Type B pancreatic cell (in vitro differentiated cells): ENCODE measurements around the gene ATXN7L3. TPM values are rescaled to one million over a fixed set of nuclear protein-coding genes. Genes with fewer than 3 reads are reported as not detected.
"Not testable (repeated sequence)": the region's sequence is repeated elsewhere in the genome, so short reads cannot be mapped to it uniquely, and the experiment has no call there.

Source experiments
- DNase-seq: peaks from one replicate; pipeline ENCODE4 v3.0.0; 2021; ENCODE audit warnings: mixed read lengths; ENCODE audit not compliant: unreplicated experiment; ENCODE audit errors: extremely low spot score
- H3K27ac Mint-ChIP-seq: 2 replicates; pipeline ENCODE4 v1.8.0; 2021; ENCODE audit warnings: mild to moderate bottlenecking, mixed read lengths
- H3K27me3 Mint-ChIP-seq: 2 replicates; pipeline ENCODE4 v1.8.0; 2021; ENCODE audit warnings: mixed read lengths
- H3K36me3 Mint-ChIP-seq: 2 replicates; pipeline ENCODE4 v1.8.0; 2021; ENCODE audit warnings: mixed read lengths
- H3K4me1 Mint-ChIP-seq: one replicate; pipeline ENCODE4 v1.8.0; 2021; ENCODE audit warnings: mixed read lengths; ENCODE audit not compliant: unreplicated experiment
- H3K4me3 Mint-ChIP-seq: 2 replicates; pipeline ENCODE4 v1.8.0; 2021; ENCODE audit warnings: mild to moderate bottlenecking, mixed read lengths
- H3K9me3 Mint-ChIP-seq: 2 replicates; pipeline ENCODE4 v1.8.0; 2021; ENCODE audit warnings: mixed read lengths
- CTCF ChIP-seq: fragments of 200-600 bp; sonication (generic); conservative IDR thresholded peaks from 2 replicates; pipeline ENCODE4 v1.5.0; 2021; ENCODE audit warnings: antibody characterized with exemption, mild to moderate bottlenecking
- total RNA-seq: library from RNA; stranded (reverse); gene quantifications from 2 replicates; pipeline ENCODE4 v1.2.1, GENCODE V29; 2021; ENCODE audit warnings: low replicate concordance

Gene ATXN7L3
- total RNA-seq, 1 donor from 2014 or later = 96.7 TPM

DNA sequence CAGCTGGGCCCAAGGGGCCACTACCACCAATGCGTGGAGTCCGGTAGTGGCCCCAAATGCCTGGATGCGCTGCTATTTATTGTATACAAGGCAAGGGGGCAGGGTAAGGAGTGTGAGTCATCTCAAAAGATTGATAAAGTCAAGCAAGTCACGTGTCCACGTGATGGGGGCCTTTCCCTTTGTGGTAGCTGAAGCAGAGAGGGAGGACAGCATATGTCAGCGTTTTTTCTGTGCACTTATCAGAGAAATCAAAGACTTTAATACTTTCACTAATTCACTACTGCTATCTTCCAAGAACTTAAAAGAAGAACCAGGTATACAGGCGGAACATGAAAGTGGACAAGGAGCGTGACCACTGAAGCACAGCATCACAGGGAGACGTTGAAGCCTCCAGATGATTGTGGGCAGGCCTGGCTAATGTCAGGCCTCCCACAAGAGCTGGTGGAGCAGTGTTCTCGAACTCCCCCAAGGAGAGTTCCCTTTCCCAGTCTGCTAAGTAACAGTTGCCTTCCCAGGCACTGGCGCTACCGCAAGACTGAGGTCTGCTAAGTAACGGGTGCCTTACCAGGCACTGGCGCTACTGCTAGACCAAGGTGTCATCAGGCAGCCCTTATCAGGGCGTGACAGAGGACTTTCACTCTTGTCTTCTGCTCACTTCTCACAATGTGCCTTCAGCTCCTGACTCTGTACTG lies 40.0 kb downstream of the ATXN7L3 start:
- Mint-ChIP-seq H3K9me3 (no peaks in the 10 kb centered on the region), H3K27me3 (no peaks in the 10 kb centered on the region), H3K36me3 (peaks cover 3% of the 10 kb centered on the region), H3K4me3 (no peak overlapping the region), H3K4me1 (no peaks in the 10 kb centered on the region), H3K27ac (no peak overlapping the region)
- TF ChIP-seq CTCF = no peak
- DNase-seq = no peak

DNA sequence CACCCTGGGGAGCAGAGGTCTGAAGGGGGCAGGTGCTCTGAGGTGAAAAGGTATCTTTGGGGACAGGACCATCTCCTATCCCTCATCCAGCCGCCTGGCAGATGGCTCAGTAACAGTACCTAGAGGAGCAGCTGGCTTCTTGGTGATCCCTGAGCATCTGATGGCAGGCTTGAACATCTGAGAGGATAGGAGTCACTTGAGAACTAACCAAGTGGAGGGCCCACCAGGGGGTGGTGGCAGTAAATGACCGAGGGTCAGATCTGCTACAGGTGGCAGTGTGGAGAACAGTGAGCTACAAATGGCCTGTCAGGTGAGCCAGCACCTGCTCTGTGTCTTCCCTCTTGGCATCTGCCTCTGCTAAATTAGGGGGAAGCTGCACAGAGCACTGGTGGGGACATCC lies 44.2 kb downstream of the ATXN7L3 start:
- Mint-ChIP-seq H3K4me1 (no peaks in the 10 kb centered on the region), H3K36me3 (peaks cover 3% of the 10 kb centered on the region), H3K9me3 (no peaks in the 10 kb centered on the region), H3K27me3 (no peaks in the 10 kb centered on the region), H3K27ac (no peak overlapping the region), H3K4me3 (no peak overlapping the region)
- no peak for DNase-seq
- TF ChIP-seq CTCF = no peak

DNA sequence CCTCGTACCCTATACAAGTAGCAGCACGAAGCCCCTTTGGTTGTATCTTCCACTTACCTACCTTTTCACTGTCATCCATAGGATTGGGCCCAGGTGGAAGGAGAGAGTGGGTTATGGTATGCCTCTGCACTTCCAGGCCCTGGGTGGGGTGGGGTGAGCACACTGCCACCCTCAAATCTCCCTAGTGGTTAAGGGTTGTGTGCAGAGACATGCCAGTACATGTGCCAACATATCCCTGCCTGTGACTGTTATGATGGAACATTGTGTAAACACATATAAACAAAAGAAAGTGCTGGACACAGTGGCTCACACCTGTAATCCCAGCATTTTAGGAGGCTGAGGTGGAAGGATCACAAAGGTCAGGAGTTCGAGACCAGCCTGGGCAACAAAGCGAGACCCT lies 46.8 kb downstream of the ATXN7L3 start:
- TF ChIP-seq CTCF = no peak
- Mint-ChIP-seq H3K27ac (no peak overlapping the region), H3K9me3 (no peaks in the 10 kb centered on the region), H3K27me3 (no peaks in the 10 kb centered on the region), H3K4me1 (peaks cover 6% of the 10 kb centered on the region), H3K36me3 (no peaks in the 10 kb centered on the region), H3K4me3 (no peak overlapping the region)
- DNase-seq = no peak

GRCh38 chr17:44149750-44150329 lies 49.8 kb downstream of the ATXN7L3 start:
- Mint-ChIP-seq H3K27ac (no peak overlapping the region), H3K27me3 (no peaks in the 10 kb centered on the region), H3K9me3 (no peaks in the 10 kb centered on the region), H3K4me3 (no peak overlapping the region), H3K36me3 (no peaks in the 10 kb centered on the region), H3K4me1 (peaks cover 6% of the 10 kb centered on the region)
- no peak for DNase-seq
- no peak for TF ChIP-seq CTCF

- DNase-seq, H3K4me1 Mint-ChIP-seq, H3K27ac Mint-ChIP-seq, H3K36me3 Mint-ChIP-seq, H3K4me3 Mint-ChIP-seq, H3K27me3 Mint-ChIP-seq, H3K9me3 Mint-ChIP-seq: not testable (repeated sequence)
These were observed 50.6 kb downstream of the ATXN7L3 start for GRCh38 chr17:44149066-44149465.

GRCh38 chr17:44147812-44148211 lies 51.9 kb downstream of the ATXN7L3 start:
- Mint-ChIP-seq H3K36me3 (no peaks in the 10 kb centered on the region), H3K4me3 (no peak overlapping the region), H3K4me1 (peaks cover 6% of the 10 kb centered on the region), H3K27me3 (no peaks in the 10 kb centered on the region), H3K27ac (no peak overlapping the region), H3K9me3 (no peaks in the 10 kb centered on the region)
- no peak for DNase-seq
- no peak for TF ChIP-seq CTCF
